Chondrocyte (in vitro differentiated cells): Measurements from ENCODE around the gene DLG2. TPM values are rescaled to one million over a fixed set of nuclear protein-coding genes. Genes with fewer than 3 reads are reported as not detected.
"Not testable (repeated sequence)": the region's sequence is repeated elsewhere in the genome, so short reads cannot be mapped to it uniquely, and the experiment has no call there.

ENCODE experiments used
- DNase-seq: peaks from one replicate; pipeline ENCODE4 v3.0.0; 2021; ENCODE audit warnings: mixed read lengths, low spot score
- H3K27ac Mint-ChIP-seq: one replicate; pipeline ENCODE4 v1.8.0; 2021; ENCODE audit warnings: mild to moderate bottlenecking, moderate library complexity, mixed read lengths; ENCODE audit not compliant: unreplicated experiment
- H3K27me3 Mint-ChIP-seq: 2 replicates; pipeline ENCODE4 v1.8.0; 2021; ENCODE audit warnings: low read depth, mixed read lengths
- H3K36me3 Mint-ChIP-seq: 2 replicates; pipeline ENCODE4 v1.8.0; 2021; ENCODE audit warnings: low read depth, mixed read lengths
- H3K4me1 Mint-ChIP-seq: 2 replicates; pipeline ENCODE4 v1.8.0; 2021; ENCODE audit warnings: low read depth, mild to moderate bottlenecking, mixed read lengths
- H3K4me3 Mint-ChIP-seq: one replicate; pipeline ENCODE4 v1.8.0; 2021; ENCODE audit warnings: mild to moderate bottlenecking, moderate library complexity, mixed read lengths; ENCODE audit not compliant: unreplicated experiment
- H3K9me3 Mint-ChIP-seq: 2 replicates; pipeline ENCODE4 v1.8.0; 2021; ENCODE audit warnings: low read depth, mixed read lengths
- CTCF ChIP-seq: fragments of 200-600 bp; sonication (generic); IDR thresholded peaks from 2 replicates; pipeline ENCODE4 v1.5.0; 2021; ENCODE audit warnings: antibody characterized with exemption, mild to moderate bottlenecking, moderate library complexity
- total RNA-seq: library from RNA; stranded (reverse); gene quantifications from 3 replicates; pipeline ENCODE4 v1.2.1, GENCODE V29; 2021

DLG2 gene
- total RNA-seq, 1 donor from 2014 or later, result 1.3 TPM

GRCh38 chr11:83437939-83438338 lies 2189.2 kb downstream of the DLG2 start:
- H3K27ac Mint-ChIP-seq, result no peak overlapping the region
- TF ChIP-seq CTCF, result no peak
- no peaks in the 10 kb centered on the region for H3K9me3 Mint-ChIP-seq
- no peaks in the 10 kb centered on the region for H3K36me3 Mint-ChIP-seq
- no peak for DNase-seq
- H3K4me3 Mint-ChIP-seq, result no peak overlapping the region
- no peaks in the 10 kb centered on the region for H3K27me3 Mint-ChIP-seq
- H3K4me1 Mint-ChIP-seq, result no peaks in the 10 kb centered on the region

- Mint-ChIP-seq H3K9me3 (no peaks in the 10 kb centered on the region), H3K4me3 (no peak overlapping the region), H3K27ac (no peak overlapping the region), H3K27me3 (no peaks in the 10 kb centered on the region), H3K4me1 (no peaks in the 10 kb centered on the region), H3K36me3 (no peaks in the 10 kb centered on the region)
- no peak for DNase-seq
- no peak for TF ChIP-seq CTCF
These were observed 2190.3 kb downstream of the DLG2 start for GRCh38 chr11:83436855-83437254.

GRCh38 chr11:83434812-83435211 lies 2192.3 kb downstream of the DLG2 start:
- H3K4me1 Mint-ChIP-seq, H3K4me3 Mint-ChIP-seq, H3K27ac Mint-ChIP-seq, H3K36me3 Mint-ChIP-seq, H3K9me3 Mint-ChIP-seq, DNase-seq, H3K27me3 Mint-ChIP-seq: not testable (repeated sequence)

- no peak for TF ChIP-seq CTCF
- H3K9me3 Mint-ChIP-seq, result peaks cover 9% of the 10 kb centered on the region
- H3K36me3 Mint-ChIP-seq, result no peaks in the 10 kb centered on the region
- no peak for DNase-seq
- no peak overlapping the region for H3K27ac Mint-ChIP-seq
- no peaks in the 10 kb centered on the region for H3K27me3 Mint-ChIP-seq
- no peak overlapping the region for H3K4me3 Mint-ChIP-seq
- no peaks in the 10 kb centered on the region for H3K4me1 Mint-ChIP-seq
These were observed 2199.2 kb downstream of the DLG2 start for GRCh38 chr11:83427943-83428342.

GRCh38 chr11:83427501-83427900 lies 2199.6 kb downstream of the DLG2 start:
- no peak for DNase-seq
- no peaks in the 10 kb centered on the region for H3K27me3 Mint-ChIP-seq
- peaks cover 1% of the 10 kb centered on the region for H3K36me3 Mint-ChIP-seq
- H3K4me1 Mint-ChIP-seq, result no peaks in the 10 kb centered on the region
- no peak for TF ChIP-seq CTCF
- H3K4me3 Mint-ChIP-seq, result no peak overlapping the region
- no peak overlapping the region for H3K27ac Mint-ChIP-seq
- H3K9me3 Mint-ChIP-seq, result peaks cover 13% of the 10 kb centered on the region

- Mint-ChIP-seq H3K4me1 (no peaks in the 10 kb centered on the region), H3K27ac (no peak overlapping the region), H3K36me3 (peaks cover 2% of the 10 kb centered on the region), H3K27me3 (no peaks in the 10 kb centered on the region), H3K4me3 (no peak overlapping the region), H3K9me3 (peaks cover 24% of the 10 kb centered on the region)
- no peak for TF ChIP-seq CTCF
- DNase-seq, result no peak
These were observed 2202.0 kb downstream of the DLG2 start for GRCh38 chr11:83425137-83425466.
